Body of pancreas (tissue), 4 donors: ENCODE data around the gene ADRB2. TPM values are rescaled to one million over a fixed set of nuclear protein-coding genes. Genes with fewer than 3 reads are reported as not detected.

Experiments
- ATAC-seq: fragments of 150-250 bp; one replicate; pipeline ENCODE4 v1.9.1; 2016
- DNase-seq, 4 donors: peaks; one replicate each; pipeline ENCODE4 v3.0.0-alpha.2; 2019
- H3K27ac ChIP-seq, 4 donors: fragments of 200-600 bp; sonication (generic); 1 replicate in 3 of 4; 2 replicates in 1 of 4; pipeline versions ENCODE4 v1.5.1 to v1.6.1; 2016 to 2019; ENCODE audit warnings: mild to moderate bottlenecking in 1 of 4, mixed read lengths in 1 of 4, moderate library complexity in 1 of 4
- H3K27me3 ChIP-seq, 2 donors: fragments of 200-600 bp; sonication (generic); one replicate each; pipeline ENCODE4 v1.6.0; 2016; ENCODE audit warnings: mild to moderate bottlenecking in 1 of 2
- H3K36me3 ChIP-seq, 2 donors: fragments of 200-600 bp; sonication (generic); replicated peaks in 1 of 2; 2 replicates each; pipeline ENCODE4 v1.5.1; 2016; ENCODE audit warnings: low read depth in 2 of 2; ENCODE audit not compliant: insufficient read depth in 1 of 2
- H3K4me1 ChIP-seq: fragments of 200-600 bp; sonication (generic); one replicate; pipeline ENCODE4 v1.6.0; 2016
- H3K4me3 ChIP-seq, 2 donors: fragments of 200-600 bp; sonication (generic); 1 replicate in 1 of 2; 2 replicates in 1 of 2; pipeline ENCODE4 v1.5.1; 2016 to 2019
- H3K9me3 ChIP-seq, 3 donors: fragments of 200-600 bp; sonication (generic); 1 replicate in 2 of 3; 2 replicates in 1 of 3; pipeline ENCODE4 v1.5.1; 2016
- CTCF ChIP-seq, 7 experiments: fragments of 450-650 bp in 4 of 7; fragments of 200-600 bp in 3 of 7; sonication (generic) in 3 of 7; IDR thresholded peaks; one replicate each; pipeline ENCODE4 v1.5.1; 2016 to 2019; ENCODE audit warnings: antibody characterized with exemption in 7 of 7
- POLR2A ChIP-seq, 3 donors: fragments of 450-650 bp; IDR thresholded peaks; one replicate each; pipeline ENCODE4 v1.6.1; 2016; ENCODE audit warnings: antibody characterized with exemption in 3 of 3, mild to moderate bottlenecking in 2 of 3
- WGBS, 2 donors: methylation state at CpG; one replicate each; pipeline ENCODE4 v1.1.5; 2017; 5-methylcytosine and 5-hydroxymethylcytosine counted together
- intact Hi-C: fragments of 100-400 bp; cut with DNase I; formaldehyde crosslinking; loops from one replicate; pipeline ENCODE4 v1.15.1; 2023
- total RNA-seq, 2 donors: library from RNA; depleted of rRNA; stranded (reverse); fragments of >200 nt; gene quantifications; one replicate each; pipeline ENCODE4 v1.1.0, GENCODE V29; 2016

The ADRB2 gene
- total RNA-seq, 2 donors from 2014 or later = 1.6 to 4.6 TPM

GRCh38 chr5:148825716-148826052 lies 727 bp upstream of the ADRB2 start:
- H3K4me1 ChIP-seq = peaks cover 14% of the 10 kb centered on the region
- H3K9me3 ChIP-seq = no peaks in the 10 kb centered on the region
- H3K4me3 ChIP-seq = peak overlapping the region; percentile 5 to 33
- peak overlapping the region; percentile 63 to 93 (median 89) for H3K27ac ChIP-seq
- peak; percentile 29 for ATAC-seq
- peak in 3 of 4 donors; percentile 49 to 60 (median 59) for DNase-seq
- TF ChIP-seq POLR2A (IDR thresholded peaks at IDR 0.05) (no peak), CTCF (IDR thresholded peaks at IDR 0.05) (no peak)
- intact Hi-C loops = no loop called here
- H3K36me3 ChIP-seq = no peaks in the 10 kb centered on the region
- 0 to 1% methylated on average over 9 of the region's 9 CpGs for WGBS, 2 donors
- H3K27me3 ChIP-seq = no peaks in the 10 kb centered on the region

DNA sequence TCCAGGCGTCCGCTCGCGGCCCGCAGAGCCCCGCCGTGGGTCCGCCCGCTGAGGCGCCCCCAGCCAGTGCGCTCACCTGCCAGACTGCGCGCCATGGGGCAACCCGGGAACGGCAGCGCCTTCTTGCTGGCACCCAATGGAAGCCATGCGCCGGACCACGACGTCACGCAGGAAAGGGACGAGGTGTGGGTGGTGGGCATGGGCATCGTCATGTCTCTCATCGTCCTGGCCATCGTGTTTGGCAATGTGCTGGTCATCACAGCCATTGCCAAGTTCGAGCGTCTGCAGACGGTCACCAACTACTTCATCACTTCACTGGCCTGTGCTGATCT lies 294 bp downstream of the ADRB2 start:
- H3K27ac ChIP-seq = peak overlapping the region in 3 of 4 donors; percentile 86 to 93 (median 92)
- 6 to 69% methylated on average over 3 to 28 of the region's 28 CpGs for WGBS, 2 donors
- no peak for TF ChIP-seq POLR2A (IDR thresholded peaks at IDR 0.05)
- no peak for TF ChIP-seq CTCF (IDR thresholded peaks at IDR 0.05)
- no peak for DNase-seq
- peak overlapping the region in 1 of 2 donors; percentile 41 for H3K4me3 ChIP-seq
- no peaks in the 10 kb centered on the region for H3K9me3 ChIP-seq
- H3K4me1 ChIP-seq = peaks cover 14% of the 10 kb centered on the region
- no peaks in the 10 kb centered on the region for H3K27me3 ChIP-seq
- intact Hi-C loops = no loop called here
- peak; percentile 20 for ATAC-seq
- H3K36me3 ChIP-seq = no peaks in the 10 kb centered on the region

DNA sequence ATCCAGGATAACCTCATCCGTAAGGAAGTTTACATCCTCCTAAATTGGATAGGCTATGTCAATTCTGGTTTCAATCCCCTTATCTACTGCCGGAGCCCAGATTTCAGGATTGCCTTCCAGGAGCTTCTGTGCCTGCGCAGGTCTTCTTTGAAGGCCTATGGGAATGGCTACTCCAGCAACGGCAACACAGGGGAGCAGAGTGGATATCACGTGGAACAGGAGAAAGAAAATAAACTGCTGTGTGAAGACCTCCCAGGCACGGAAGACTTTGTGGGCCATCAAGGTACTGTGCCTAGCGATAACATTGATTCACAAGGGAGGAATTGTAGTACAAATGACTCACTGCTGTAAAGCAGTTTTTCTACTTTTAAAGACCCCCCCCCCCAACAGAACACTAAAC lies 1.3 kb downstream of the ADRB2 start:
- intact Hi-C loops = no loop called here
- Histone ChIP-seq H3K27ac (no peak overlapping the region), H3K36me3 (no peaks in the 10 kb centered on the region), H3K27me3 (no peaks in the 10 kb centered on the region), H3K4me3 (no peak overlapping the region), H3K9me3 (no peaks in the 10 kb centered on the region), H3K4me1 (peaks cover 14% of the 10 kb centered on the region)
- no peak for ATAC-seq
- TF ChIP-seq POLR2A (IDR thresholded peaks at IDR 0.05) (no peak), CTCF (IDR thresholded peaks at IDR 0.05) (no peak)
- 75 to 85% methylated on average over 7 of the region's 7 CpGs for WGBS, 2 donors
- DNase-seq = no peak

DNA sequence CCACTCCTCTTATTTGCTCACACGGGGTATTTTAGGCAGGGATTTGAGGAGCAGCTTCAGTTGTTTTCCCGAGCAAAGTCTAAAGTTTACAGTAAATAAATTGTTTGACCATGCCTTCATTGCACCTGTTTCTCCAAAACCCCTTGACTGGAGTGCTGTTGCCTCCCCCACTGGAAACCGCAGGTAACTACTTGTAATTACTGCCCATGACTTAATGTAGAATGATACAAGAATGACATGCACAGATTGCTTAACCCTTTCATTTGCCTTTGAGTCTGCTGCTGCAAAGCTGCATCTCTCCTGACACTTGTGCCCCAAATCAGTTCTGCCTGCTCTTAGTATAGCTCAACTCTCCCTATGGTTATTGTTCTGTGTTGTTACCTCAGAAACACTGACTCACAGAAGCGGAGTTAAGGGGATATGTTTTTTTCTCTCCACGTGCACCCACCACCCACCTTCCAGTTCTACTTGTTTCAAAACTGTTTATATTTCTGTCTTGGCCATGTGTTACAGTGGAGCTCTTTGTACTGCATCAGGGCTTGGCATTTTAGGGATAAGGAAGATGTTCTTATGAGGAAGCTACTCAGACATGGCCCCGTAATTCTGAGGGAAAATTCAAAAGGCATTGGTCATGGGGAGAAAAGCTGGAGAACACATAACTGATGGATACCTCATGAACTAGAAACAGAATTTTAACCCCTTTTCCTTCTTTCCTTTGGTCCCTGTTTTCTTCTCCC lies 2.3 kb downstream of the ADRB2 start:
- Histone ChIP-seq H3K9me3 (no peaks in the 10 kb centered on the region), H3K4me1 (peaks cover 14% of the 10 kb centered on the region), H3K36me3 (no peaks in the 10 kb centered on the region), H3K4me3 (no peak overlapping the region), H3K27me3 (no peaks in the 10 kb centered on the region), H3K27ac (no peak overlapping the region)
- TF ChIP-seq CTCF (IDR thresholded peaks at IDR 0.05) (no peak), POLR2A (IDR thresholded peaks at IDR 0.05) (no peak)
- DNase-seq = no peak
- intact Hi-C loops = no loop called here
- 42 to 45% methylated on average over 6 of the region's 6 CpGs for WGBS, 2 donors
- ATAC-seq = no peak

- no peak overlapping the region for H3K4me3 ChIP-seq
- intact Hi-C loops = no loop called here
- no peaks in the 10 kb centered on the region for H3K36me3 ChIP-seq
- no peak overlapping the region for H3K27ac ChIP-seq
- no peaks in the 10 kb centered on the region for H3K27me3 ChIP-seq
- TF ChIP-seq POLR2A (IDR thresholded peaks at IDR 0.05) = no peak
- TF ChIP-seq CTCF (IDR thresholded peaks at IDR 0.05) = no peak
- H3K4me1 ChIP-seq = peaks cover 14% of the 10 kb centered on the region
- WGBS, 2 donors = 86 to 87% methylated on average over 3 of the region's 3 CpGs
- H3K9me3 ChIP-seq = no peaks in the 10 kb centered on the region
- DNase-seq = no peak
- no peak for ATAC-seq
Measured at GRCh38 chr5:148829248-148829594, 2.8 kb downstream of the ADRB2 start.
